CD4-positive, alpha-beta T cell treated with Interleukin-1 beta for 1 hour (primary cell): ENCODE results near the gene SPRY2.
A peak's percentile ranks its signal among the peaks of the same experiment; 100 is the strongest.
"Not testable (repeated sequence)": the region's sequence is repeated elsewhere in the genome, so short reads cannot be mapped to it uniquely, and the experiment has no call there.

Experiments
- DNase-seq, 2 donors: peaks; one replicate each; pipeline ENCODE4 v3.0.0-alpha.2; 2020 to 2022

Gene SPRY2

DNA sequence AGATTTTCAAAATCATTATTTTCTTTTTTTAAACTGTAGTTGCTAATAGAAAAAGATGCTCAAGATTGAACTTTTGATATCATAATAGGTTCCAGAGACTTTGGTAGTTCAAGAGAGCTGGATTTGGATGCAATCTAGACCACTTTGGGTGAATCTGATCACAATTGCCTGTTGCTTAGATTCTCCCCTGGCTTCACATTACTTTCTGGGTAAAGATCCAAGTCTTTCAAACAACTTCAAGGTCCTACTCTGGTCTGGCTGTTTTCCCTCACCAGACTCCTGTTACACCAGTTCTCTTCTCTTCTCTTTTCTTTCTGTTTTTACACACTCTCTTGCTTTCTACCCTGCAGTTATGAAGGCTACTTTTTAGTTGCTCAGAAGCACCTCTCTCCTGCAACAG, 7.4 kb upstream of the SPRY2 start:
- DNase-seq, result no peak

DNA sequence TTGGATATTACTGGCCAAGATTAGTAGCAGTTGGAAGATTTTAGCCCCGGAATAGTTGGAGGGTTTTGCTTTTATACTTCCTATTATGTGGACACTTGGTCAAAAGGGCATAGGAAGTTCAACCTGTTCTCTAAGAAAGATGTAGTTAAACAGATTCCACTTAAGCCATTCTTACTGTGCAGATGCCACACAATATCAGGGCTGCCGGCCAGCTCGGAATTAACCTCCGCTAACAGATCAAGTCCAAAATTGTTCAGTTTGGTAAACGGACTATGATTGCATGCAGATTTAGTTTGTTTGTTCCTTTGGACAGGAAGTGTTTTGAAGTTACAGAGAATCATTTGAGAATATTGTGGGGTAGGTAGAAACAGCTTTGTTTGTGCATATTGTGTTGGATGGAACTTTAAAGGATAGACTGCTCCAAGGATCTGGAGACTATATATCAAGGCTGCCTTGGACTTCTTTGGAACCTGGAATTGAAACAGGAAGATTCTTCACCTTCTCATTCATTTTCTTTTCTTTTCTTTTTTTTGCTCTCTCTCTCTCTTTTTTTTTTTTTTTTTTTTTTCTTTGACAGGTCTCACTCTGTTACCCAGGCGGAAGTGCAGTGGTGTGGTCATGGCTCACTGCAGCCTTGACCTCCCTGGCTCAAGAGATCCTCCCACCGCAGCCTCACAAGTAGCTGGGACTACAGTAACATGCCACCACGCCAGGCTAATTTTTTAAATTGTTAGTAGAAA, 5.0 kb upstream of the SPRY2 start:
- no peak for DNase-seq

DNA sequence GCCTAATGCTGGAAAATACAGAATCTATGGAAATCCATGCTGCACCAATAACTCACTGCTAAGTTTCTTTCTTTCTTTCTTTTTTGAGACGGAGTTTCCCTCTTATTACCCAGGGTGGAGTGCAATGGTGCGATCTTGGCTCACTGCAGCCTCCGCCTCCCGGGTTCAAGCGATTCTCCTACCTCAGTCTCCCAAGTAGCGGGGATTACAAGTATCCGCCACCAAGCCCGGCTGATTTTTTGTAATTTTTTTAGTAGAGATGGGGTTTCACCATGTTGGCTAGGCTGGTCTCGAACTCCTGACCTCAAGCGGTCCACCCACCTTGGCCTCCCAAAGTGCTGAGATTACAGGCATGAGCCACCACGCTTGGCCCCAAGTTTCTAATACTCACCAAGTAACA, 3.1 kb upstream of the SPRY2 start:
- DNase-seq, result not testable (repeated sequence)

DNA sequence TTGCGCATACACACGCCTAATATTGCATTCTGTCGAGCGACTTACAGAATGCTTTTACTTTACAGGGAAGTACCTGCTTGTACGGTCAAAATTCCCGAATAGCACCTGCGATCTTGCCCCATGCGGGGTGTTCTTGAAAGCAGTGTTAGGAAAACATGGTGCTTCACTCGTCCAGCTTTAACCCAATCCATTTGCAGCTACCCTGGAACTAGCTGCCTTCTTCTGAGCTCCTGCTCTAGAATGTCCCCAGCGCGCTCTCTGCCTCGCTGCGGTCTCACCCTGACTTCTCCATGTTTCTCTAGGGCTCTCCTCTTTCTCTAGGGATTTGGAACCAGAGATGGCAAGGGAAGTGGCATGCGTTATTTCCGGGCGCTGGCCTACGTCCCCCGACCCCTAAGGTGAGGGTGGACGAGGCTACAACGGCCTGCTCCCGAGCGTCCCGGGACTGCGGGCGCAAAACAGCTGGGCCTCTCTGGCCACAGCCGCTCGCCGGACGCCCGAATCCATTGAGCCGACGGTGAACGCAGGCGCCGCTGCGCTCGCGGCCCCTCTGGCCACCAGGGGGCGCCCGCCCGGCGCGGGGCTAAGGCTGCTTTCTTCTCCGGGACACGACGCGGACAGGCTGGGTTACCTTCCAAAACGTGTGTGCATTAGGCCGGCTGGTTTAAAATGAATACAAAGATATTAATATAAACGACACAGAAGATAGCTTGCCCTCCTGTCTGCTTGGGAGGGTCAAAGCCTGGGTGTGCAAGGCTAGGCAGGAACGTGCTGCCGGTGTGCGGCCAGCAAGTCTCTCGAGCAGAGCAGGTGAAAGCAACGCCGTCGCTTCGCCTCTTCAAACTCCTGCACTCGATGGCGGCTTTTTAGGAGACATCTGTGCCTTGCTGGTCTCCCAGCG, 1.8 kb upstream of the SPRY2 start:
- DNase-seq, result peak; percentile 57 to 66

DNA sequence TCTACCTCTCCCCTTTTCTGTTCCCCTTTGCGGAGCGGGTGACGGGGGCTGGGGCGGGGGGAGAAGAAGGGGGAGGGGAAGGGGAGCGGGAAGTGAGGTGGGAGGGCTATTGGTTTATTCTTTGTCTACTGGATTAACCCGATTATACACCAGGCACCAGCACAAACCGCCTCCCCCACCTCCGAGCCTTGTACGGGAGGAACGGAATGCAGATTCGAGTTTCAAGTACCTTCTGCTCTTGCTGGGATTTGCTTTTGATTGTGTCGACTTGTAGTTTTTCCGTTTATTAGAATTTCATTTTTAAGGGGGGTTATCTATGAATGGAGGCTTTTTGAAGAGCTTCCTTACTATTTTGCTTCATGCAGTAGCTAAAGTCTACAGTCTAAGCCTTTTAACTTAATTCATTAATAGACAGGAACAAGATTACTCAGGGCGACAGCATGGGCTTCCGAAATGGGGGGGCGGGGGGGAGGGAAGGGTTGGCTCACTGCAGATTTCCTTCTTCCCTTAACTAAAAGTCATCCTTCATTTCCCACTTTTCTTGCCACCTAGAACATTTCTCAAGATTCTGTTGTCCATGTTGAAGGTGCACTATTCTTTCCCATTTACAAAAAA, 937 bp upstream of the SPRY2 start:
- no peak for DNase-seq

DNA sequence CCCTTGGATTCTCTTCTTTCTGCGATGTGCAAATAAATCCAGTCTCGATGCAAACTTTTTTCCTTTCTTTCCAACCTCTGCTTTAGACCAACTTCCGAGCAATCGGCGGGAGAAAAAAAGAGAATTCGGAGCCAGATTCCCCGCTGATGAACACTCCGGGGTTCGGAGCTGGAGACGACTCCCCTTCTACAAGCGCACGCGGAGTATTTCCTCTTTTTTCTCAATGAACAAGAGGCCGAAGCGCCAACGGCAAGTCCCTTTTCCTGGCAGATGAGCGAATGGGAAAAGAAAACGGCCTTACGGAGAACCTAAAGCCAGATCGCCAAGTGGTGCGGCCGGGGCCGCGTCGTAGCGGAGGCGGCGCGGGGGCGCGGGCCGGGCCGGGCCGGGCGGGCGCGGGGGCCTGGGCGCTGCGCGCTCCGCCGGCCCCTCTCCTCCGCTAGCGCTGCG, 250 bp downstream of the SPRY2 start:
- no peak for DNase-seq

DNA sequence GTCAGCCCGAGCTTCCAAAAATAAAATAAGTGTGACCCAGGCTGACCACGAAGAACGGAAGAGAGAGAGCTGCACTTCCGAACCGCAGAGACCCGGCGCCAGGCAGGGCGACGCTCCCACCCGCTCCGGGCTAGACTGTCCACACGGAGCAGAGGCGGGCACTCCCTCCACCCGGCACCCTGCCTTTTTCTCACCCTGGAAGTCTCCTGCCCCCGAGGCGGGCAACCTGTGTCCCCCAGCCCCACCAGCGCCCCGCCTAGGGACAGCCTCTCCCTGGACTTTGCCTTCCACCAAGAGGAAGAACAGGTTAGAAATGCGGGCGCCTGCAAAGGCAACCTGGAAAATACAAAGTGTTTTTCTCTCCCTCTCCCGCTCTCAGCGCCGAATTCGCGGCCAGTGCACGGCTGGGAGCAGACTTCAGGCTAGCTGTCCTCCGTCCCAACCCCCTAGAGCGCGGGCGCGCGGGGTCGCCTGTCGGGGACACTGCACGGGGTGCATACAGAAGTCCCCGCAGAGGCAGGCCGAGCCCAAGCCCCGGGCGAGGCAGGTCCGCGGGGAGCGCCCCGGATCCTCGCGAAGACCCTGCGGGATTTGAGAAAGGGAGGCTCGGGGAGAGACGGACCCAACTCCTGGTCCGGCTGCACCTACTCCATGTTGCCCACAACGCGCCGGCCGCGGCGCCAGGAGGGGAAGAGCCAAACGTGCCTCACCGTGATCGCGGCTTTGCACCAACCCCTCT, 845 bp downstream of the SPRY2 start:
- peak in 1 of 2 donors; percentile 20 for DNase-seq

DNA sequence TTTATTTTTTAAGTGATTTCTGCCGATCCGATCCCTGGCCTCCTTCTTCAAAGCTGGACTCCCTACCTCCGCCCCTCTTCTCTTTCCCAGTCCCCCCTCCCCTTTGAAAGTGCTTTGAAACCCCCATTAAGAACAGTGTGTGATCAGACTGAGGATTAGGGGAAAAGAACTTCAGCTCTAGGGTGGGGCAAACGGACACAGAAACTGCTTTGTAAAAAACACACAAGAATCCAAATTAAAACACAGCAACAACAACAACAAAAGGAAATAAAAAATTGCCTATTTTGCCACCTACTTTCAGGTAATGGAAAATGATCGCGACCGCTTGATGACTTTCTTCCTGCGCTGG, 1.4 kb downstream of the SPRY2 start:
- no peak for DNase-seq

DNA sequence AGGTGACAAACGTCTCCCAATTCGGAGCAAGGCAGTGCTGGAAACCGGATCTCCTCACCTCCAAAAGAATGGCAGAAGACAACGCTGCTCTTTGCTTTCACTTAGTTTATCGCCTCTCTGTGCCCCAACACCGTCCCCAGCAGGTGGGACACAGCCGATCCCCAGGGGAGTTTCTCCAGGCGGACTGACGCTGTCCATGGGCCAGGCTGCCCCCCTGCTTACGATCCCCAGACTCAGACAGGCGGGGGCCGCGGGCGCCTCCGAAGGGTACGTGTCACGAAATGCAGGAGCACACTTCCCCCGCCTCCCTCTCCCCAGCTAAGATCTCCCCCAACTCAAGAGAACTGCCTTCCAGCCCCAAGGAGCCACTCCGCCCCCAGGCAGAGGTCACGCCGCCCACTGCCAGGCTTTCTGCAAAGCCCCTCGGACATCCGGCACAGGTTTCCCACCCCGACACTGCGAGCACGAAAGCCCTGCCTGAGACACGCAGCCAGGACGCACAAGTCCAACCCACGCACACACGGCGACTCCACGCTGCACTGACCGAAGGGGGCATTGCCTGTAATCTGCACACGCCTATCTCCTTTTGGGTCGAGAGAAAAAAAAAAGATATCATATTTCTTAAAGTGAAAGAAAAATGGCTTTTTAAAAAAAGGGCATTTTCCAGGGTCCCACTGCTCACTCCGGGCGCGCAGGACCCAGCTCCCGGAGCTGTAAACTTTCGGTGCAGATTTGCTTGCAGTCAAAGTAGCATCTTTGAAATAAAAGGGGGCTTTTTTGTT, 2.0 kb downstream of the SPRY2 start:
- DNase-seq, result peak in 1 of 2 donors; percentile 40

DNA sequence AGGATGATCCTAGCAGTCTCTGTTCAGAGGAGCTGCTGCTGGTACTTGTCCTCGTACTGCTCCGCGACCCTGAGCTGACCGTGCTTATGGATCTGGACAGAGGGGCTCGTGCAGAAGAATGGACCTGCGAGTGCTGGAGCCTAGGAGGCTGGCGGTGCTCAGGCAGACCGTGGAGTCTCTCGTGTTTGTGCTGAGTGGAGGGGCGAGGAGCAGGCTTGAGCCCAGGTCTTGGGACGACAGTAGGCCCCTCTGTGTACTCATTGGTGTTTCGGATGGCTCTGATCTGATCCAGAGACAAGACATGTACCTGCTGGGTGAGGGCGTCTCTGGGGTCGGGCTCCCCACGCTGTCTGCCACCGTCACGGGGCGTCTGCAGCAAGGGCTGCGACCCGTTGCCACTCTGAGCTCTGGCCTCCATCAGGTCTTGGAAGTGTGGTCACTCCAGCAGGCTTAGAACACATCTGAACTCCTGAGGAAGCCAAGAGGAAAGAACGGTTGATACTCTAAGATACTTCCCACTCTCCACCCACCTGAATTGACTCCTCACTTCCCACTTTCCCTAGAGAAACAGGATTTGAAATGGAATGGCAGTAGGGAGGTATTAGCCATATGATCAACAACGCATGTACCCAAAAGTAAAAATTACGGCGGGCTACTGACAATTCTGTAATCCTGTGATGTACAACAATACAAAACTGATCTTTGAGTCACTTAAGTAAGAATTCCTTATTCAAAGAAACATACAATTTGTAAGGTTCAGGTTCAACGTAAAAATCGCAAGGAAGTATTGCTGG, 3.4 kb downstream of the SPRY2 start:
- DNase-seq, result no peak

DNA sequence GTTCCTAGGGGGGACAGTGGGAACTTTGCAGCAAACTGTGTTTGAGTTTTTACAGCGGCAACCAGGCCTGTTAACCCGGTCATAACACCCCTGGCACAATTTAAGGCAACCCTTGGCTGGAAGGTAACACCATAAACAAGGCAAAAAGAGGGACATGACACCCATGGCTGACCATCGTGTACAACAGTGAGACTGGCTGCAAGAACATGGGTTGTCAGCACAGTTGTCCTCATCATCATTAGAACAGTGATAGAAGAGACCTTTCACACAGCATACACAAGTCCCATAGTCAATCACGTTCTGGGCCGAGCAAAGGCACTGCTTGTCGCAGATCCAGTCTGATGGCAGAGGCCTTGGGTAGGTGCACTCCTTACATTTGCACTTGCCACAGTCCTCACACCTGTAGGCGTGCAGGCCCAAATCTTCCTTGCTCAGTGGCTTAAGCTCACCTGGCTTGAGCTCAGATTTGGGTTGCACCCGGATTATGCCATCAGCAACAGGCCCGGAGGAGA, 4.1 kb downstream of the SPRY2 start:
- DNase-seq, result no peak

DNA sequence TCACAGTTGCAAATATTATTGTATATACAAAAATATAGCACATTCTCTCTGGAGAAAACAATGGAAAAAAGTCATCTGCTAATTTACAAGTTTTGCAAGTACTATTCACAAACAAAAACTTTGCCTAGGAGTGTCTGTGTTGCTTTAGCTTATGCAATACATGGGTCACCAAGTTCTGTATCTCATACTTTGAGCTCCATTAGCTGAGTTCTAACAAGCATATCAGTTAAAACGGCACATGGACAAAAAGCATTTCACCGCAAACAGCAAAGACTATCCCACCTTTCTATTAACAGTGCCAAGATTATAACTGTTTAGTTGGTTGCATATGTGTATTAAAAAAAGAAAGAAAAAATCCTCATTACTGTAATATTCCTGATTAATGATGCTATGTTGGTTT, 4.6 kb downstream of the SPRY2 start:
- no peak for DNase-seq

DNA sequence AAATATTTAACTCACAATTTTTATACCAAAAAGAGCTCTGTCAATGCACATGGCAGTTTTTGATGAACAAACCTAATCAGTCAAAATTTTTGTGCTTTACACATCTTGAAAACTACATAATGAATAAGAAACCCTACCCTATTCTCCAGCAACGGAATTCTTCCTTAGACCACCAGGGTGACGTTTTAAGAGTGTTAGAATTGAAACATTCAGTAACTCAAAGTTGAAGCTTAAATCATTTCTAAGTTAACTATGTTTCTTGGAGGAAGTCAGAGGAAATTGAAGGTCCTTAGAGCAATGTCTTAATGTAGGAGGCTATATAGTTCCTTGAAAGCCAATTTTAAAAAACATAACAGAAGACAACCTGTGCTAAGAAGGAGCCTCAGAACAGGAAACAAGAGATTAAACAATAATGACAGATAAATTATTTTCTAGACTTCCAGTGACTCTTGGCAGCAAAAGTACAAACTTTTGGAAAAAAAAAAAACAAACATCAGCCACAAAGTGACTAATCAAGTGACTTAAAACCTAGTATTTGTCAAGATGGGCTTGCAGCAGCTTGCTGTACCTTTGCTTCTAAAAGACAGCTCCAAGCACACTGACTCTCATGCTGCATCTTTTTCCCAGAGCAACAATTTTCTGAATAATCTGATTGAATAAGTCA, 6.2 kb downstream of the SPRY2 start:
- DNase-seq, result no peak

DNA sequence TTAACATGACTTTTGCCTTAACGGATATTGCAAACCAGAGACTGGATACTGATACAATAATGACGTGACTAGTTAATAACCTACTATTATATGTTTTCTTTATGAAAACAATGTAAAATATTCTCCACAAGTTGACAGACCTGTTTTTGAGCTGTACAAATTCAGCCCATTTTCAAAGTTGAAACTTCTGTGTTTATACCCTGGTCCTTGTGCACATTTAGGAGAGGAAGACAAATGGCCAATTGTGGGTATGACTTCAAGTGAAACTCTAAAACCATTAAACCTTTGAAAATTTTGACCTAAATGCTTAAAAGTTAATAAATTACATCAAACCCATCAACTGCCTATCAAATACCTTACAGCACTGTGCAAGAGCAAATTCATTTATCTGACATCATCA, 8.9 kb downstream of the SPRY2 start:
- no peak for DNase-seq

DNA sequence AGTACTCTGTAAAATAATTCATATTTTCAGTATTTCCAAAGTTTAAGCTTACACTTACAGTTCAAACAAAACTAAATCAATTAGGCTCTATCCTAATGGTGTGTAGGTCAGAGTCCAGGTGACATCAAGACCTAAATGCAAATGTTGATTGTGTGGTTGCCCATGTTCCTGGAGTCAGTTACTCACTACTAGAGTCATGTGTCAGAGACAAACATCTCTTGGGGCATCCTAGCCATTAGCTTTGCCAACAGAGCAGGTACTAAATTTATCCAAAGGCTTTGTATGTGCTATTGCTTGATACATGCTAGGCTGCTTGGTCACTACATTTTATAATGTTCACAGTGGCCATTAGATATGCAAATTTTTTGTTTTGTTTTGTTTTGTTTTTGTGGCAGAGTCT, 11.7 kb downstream of the SPRY2 start:
- DNase-seq, result no peak

DNA sequence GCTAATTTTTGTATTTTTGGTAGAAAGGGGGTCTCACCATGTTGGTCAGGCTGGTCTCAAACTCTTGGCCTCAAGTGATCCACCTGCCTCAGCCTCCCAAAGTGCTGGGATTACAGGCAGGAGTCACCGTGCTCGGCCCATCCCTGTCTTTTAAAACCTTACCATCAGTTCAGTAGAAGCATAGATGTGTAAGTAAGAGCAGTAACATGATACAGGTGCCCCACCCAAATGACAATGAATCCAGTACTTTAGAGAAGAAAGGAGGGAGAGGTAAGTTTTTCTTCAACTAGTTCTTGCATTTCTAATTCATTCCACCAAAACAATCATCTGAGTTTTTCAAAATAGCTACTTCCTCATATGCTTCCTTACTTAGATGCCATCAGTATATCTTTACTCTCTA, 21.9 kb downstream of the SPRY2 start:
- DNase-seq, result no peak

DNA sequence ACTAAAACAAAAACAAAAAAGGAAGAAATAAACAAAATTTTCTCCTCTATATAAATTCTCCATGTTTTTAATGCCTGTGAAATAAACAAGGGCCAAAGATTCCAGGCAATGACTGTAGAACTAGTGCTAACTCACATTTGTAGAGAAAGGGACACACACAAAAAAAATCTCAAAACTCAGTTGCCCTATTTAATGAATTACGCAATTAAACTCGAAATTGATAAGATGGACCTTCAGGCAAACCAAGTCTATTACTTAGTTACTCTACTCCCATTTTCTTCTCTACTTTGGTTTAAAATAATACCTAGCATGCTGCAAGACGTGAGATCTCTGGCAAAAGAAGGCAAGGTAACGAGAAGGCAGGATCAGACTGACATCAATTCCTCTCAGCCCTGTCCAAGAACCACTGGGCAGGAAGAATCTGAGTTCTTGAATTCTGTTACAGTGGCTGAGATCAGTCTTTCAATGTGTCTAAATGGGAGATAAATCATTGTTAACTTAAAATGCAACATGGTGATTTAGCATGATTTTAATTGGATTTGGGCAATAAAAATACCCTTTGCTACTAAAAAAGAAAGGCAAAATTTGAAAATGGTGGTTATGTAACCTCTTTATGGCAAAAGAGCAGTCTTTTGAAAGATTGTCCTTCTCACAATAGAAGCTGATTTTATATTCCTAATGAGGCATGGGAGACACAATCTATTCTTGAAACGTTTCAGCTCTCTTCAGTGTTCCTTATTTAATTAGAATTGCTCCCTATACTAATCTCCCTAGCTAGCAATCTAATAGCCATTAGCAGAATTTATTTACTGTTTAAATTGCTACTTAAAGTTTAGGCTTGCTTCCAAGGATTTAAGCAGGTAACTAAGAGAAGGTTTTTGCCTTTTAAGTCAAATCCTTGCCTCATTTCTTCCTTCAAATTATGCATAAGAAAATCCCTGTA, 25.9 kb downstream of the SPRY2 start:
- no peak for DNase-seq

DNA sequence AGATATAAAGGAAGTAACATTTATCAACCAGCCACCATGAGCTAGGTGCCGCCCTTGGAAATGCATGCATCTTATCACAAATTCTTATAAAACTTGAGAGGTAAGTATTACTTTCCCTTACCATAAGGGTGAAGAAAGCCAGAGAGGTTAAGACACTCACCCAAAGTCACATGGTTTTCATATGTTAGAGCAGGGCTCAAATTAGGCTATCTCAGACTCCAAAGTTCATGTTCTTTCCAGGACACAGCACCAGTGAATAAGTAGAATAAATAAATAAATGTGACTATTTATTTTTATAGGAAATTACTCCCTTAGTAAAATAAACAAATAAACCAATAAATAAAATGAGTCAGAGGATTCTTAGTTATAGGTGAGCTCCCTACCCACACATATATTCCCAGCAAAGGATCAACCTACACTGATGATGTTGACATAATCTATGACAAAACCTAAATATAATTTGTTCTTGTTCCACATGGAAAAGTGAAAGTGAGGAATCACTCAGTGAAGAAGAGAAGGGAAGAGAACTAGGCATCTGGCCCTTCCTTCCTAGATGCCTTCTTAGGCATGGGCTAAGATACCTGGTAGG, 27.2 kb downstream of the SPRY2 start:
- no peak for DNase-seq

DNA sequence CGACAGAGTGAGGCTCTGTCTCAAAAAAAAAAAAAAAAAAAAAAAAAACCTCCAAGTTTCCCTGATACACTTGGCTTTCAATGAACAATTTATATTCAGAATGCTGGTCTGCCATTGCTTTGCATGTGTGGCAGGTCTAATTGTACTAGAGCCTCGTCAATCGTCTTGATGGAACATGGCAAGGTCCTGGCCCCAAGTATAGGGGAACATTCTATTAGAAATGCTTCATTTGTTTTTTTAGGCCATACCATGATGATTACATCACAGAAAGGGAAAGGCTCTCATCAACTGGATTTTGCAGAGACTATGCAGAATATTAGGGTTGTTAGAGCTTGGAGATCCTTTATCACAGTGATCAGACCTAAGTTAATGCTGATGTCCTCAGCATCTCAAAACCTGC, 28.0 kb downstream of the SPRY2 start:
- no peak for DNase-seq
